K562 treated with DMSO at 1 percent for 48 hours (cell line): Measurements from ENCODE around the gene FRMPD3. TPM values are rescaled to one million over a fixed set of nuclear protein-coding genes. Genes with fewer than 3 reads are reported as not detected.

Source experiments
- total RNA-seq: library from RNA; unstranded; fragments of 300-600 nt; gene quantifications from 2 replicates; pipeline ENCODE4 v1.2.3, GENCODE V29; 2022; ENCODE audit warnings: low replicate concordance; ENCODE audit errors: extremely low read depth

Gene FRMPD3
- not detected in 2 replicates for total RNA-seq

DNA sequence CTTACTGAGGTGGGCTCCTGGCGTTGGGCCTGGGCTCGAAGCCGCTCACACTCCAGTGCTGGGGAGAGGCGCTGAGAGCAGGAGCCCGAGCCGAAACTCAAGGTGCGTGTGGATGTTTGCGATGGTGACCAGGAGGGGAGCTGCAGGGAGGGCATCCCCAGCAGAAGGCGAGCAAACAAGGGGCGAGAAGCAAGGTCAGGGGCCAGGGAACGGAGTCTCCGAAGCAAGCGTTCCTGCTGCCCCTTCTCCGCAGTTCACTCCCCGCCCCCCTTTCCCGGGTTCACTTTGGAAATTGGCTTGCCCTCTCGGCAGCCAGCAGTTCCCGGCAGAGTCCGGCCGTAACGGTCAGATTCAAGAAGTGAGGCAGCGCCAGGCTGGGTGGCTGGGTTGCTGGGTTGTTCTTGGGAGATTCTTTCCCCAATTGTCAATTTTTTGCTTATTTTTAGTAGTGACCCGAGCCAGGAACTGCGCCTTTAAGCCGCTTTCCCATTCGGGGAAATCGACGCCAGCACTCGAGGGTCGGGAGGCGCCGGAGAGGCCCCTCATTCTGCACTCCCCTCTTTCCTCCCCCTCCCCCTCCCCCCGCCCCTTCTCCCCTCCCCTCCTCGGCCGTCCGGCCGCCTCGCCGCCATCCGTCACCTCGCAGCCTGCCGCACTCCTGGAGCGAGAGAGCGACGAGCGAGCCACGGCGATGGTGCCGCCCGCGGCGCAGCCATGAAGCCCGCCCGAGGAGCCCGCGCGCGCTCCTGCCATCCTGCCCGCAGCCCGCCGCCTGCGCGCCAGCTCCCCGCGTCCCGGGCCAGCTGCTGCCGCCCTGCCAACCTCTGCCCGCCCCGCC, at the start of gene FRMPD3:
Gene FRMPD3 (plus strand): TSS at position 655 of the 838 bp plus-strand sequence. CDS start 76,937 bp downstream, outside the sequence.

Other genes with a start within 250 kb of the FRMPD3 start
- gene NUP62CL, start 243.2 kb upstream of the FRMPD3 start, total RNA-seq: not detected in 2 replicates
- not detected in 2 replicates for gene DNAAF6, start 243.0 kb upstream of the FRMPD3 start, total RNA-seq
- not detected in 2 replicates for gene PRPS1, start 178.9 kb downstream of the FRMPD3 start, total RNA-seq